NCI-H2029 treated with DMSO at 0.1 percent for 48 hours (cell line): Measurements from ENCODE around the gene RPL13A.

Experiments used
- DNase-seq: peaks from one replicate; lab custom pipeline; 2025; lab: John Stamatoyannopoulos, UW

Gene RPL13A

DNA sequence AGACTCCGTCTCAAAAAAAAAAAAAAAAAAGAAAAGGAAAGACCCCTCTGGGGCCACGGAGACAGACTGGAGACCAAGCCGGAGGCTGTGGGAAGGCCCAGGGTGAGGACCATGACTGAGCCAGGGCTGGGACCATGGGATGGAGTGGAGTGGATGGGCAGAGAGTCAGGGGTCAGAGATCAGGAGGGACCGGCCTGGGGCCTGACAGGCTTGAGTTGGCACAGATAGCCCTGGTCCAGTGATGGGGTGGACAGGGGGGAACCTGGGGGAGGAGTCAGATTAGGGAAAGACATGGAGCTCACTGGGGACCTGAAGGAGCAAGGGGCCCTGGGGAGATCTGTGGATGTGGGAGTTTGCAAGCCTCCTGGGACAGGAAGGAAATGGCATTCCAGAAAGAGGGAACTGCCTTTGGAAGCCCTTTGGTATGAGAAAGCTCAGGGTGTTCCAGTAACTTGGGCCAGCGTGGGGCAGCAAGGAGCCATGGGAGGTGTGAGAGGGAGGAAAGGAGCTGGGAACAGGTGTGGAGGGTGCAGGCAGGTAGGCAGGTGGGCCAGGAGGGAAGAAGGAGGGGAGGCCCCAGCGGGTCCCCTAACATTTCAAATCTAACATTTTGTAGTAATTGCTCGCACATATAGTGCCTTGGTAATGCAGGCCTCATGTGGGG is 6.3 kb upstream of the RPL13A start:
- DNase-seq = no peak

DNA sequence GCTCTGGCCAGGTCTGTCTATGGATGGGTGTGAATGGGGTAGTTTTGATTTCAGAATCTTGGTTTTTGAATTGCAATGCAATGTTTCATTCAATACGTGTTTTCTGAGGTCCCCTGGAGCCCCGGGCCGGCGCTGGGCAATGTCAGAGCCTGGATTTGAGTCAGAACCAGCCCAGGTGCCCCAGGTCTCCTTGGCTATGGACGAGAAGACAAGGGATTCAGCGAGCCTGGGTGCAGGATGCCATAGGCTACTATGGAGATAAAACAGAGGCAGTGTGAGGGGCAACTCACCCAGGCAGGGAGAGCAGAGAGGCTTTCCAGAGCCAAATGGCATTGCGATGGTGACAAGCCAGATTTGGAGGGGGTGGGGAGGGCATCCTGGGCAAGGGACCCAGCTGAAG is 1.2 kb upstream of the RPL13A start:
- no peak for DNase-seq

DNA sequence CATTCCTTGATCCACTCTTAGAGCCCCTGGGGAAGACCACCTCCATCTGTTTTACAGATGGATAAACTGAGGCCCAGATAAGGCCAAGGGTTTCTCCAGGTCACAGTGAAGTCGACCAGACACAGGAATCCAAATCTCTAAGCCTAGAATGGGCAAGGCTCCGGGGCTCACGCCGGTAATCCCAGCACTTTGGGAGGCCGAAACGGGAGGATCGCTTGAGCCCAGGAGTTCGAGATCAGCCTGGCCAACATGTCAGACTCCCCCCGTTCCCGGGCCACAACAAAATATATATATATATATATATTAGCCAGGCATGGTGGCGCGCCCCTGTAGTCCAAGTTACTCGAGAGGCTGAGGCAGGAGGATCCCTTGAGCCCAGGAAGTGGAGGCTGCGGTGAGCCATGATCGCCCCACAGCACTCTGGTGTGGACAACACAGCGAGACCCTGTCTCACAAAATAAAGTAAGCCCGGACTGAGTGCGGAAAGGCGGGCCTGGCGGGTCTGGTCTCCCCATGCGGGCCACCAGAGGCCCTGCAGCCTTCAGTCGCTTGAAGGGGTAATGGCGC is 615 bp upstream of the RPL13A start:
- DNase-seq = no peak

DNA sequence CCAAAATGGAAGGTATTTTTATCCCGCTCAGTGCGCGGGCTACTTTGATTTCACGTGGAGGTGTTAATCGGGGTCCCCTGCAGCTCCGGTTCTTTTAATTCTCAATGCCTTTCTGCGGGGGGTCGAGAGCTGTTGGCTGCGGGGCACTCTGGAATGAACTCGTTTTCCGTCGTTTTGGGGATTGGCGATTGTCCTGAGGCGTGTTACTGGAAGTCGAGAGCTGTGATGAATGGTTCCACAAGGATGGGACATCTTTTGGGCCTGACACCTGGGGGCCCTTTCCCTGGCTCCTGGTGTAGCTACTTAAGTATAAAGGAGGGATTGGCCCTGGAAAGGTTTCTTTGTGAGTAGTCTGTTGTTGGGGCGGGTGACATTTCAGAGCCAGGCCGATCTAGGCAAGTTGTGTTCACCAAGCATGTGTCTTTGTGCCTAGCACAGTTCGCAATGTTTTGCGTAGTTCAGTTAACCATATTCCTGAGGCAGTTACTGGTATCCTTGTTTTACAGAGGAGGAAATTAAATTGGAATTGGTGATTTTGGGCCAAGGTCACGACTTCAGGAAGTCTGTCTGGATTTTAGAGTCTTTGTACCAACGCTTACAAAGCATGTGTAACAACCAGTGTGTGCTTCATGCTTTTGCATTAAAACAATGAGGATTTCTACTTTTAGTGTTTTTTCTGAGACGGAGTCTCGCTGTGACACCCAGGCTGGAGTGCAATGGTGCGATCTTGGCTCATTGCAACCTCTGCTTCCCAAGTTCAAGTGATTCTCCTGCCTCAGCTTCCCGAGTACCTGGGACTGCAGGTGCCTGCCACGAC is 846 bp downstream of the RPL13A start:
- DNase-seq = no peak

DNA sequence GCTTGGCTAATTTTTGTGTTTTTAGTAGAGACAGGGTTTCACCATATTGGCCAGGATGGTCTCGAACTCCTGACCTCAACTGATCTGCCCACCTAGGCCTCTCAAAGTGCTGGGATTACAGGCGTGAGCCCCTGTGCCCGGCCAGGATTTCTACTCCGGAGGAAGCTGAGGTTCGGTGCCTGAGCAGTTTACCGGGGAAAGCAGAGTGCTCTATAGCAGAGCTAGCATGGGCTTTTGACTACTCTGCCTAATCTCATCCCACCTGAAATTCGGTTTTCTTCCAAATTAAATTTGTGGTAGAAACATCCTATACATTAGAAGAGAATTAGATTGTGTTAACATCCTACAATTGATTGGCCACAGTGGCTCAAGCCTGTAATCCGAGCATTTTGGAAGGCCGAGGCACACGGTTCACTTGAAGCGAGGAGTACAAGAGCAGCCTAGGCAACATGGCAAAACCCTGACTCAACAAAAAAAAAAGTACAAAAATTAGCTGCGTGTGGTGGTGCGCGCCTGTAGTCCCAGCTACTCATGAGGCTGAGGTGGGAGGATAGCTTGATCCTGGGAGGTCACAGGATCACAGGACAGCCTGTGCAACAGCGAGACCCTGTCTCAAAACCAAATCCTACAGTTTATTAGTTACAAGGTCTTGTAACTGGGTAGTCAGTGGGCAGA is 1.6 kb downstream of the RPL13A start:
- no peak for DNase-seq

DNA sequence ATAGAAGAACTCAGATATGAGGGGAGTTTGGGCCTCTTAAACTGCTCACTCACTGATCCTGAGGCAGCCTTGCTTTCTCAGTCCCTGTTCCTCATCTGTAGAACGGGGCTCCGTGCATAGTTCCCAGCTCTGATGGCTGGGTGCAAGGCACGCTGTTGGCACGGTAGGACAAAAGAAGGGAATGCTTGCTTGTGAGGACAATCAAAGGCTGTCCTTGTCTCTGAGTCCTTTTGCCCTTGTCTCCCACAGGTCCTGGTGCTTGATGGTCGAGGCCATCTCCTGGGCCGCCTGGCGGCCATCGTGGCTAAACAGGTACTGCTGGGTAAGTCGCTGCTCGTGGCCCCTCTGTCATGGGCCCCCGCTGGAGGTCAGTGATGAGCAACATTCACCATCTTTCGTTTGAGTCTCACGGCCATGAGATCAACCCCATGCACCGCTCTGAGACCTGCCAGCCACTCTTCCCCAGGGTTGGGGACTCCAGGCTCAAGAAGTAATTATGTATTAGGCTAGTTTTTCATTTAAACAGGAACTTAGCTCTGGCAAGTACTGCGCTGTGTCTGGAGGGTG is 2.3 kb downstream of the RPL13A start:
- no peak for DNase-seq

DNA sequence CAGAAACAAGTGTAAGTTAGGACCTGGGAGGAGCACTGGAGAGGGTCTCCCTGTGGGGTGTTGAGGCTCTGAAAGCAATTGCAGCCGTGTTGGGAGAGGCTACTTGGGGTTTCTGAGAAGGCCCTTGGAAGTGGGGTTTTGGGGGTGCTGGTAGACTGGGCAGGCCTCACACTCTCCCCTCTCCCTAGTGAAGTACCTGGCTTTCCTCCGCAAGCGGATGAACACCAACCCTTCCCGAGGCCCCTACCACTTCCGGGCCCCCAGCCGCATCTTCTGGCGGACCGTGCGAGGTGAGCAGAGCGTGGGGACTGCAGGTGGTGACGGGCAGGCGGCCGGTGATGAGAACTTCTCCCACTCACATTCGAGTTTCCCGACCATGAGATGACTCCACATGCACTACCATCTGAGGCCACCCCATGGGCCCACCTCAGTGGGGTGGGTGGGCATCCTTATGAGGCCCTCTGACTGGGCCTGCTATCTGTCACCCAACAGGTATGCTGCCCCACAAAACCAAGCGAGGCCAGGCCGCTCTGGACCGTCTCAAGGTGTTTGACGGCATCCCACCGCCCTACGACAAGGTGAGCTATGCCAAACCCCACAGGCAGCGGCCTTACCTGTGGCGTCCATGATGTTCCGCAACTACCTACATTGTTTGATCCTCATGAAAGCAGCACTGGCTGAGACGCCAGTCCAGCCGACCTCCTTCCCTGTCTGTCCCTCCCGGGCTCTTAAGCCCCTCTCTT is 3.0 kb downstream of the RPL13A start:
- no peak for DNase-seq

DNA sequence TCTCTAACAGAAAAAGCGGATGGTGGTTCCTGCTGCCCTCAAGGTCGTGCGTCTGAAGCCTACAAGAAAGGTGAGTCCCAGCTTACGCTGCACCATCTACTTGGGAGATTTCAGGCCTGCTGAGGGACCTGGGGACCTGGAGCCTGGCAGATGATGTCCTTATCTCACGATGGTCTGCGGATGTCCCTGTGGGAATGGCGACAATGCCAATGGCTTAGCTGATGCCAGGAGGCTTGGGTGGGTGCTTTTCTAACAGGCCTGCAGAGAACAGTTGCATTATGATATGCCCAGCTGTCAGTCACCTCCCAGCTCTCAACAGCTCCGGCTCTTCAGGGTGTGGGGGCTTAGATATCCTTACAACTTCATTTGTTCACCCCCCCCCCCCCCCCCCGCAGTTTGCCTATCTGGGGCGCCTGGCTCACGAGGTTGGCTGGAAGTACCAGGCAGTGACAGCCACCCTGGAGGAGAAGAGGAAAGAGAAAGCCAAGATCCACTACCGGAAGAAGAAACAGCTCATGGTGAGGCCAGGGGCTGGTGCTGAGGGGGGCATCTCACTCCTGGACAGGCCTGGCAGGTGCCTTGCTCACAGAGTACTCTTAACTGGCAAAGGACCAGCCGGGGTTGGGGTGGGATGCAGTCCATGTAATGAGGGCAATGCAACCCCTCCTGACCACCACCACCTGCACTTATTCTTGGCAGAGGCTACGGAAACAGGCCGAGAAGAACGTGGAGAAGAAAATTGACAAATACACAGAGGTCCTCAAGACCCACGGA is 3.8 kb downstream of the RPL13A start:
- no peak for DNase-seq

DNA sequence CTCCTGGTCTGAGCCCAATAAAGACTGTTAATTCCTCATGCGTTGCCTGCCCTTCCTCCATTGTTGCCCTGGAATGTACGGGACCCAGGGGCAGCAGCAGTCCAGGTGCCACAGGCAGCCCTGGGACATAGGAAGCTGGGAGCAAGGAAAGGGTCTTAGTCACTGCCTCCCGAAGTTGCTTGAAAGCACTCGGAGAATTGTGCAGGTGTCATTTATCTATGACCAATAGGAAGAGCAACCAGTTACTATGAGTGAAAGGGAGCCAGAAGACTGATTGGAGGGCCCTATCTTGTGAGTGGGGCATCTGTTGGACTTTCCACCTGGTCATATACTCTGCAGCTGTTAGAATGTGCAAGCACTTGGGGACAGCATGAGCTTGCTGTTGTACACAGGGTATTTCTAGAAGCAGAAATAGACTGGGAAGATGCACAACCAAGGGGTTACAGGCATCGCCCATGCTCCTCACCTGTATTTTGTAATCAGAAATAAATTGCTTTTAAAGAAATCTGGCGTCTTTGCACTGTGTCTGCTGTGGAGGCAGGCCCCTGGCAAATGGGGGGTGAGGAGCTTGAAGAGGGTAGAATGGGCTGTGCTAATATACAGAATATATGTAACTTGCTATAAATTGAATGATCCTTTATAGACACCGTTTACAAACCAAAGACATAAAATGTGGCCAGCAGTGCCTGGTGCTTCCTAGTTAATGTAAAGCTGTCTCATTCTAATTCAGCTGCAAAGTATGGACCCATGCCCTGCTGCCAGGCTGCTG is 4.6 kb downstream of the RPL13A start:
- no peak for DNase-seq

DNA sequence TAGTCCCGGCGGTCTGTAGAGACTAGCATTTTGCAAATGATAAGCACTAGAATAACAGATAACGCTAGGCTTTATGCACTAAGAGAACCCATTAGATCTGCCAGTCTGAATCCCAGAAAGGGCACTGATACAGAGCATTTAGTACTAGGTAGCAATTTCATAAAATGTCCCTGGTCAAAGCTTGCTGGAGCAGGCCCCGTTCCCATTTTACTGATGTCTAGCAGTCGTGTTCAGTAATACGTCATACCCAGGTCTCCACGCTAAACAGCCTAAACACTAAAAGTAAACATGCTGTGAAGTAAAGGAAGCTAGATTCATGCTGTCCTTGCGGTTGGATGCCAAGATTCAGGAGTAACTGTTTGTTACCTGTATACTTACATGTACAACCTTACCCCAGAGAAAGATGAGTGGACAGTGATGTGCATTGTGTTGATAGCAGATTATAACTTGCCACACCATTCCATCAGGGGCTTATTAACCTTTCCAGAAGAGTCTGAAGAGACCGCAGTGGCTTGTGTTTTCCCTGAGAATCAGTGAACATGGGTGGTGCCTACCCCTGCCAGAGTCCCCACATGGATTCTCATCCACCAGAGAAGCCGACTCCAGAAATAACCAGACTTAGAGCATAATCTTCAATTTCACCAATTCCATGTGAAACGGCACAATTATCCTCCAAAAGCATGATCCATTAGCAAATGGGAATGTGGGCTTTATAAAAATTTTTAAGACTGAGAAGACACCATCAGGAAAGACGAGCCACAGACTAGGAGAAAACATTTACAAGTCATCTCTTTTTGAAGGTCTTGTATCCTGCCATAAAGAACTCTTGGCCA is 5.4 kb downstream of the RPL13A start:
- DNase-seq = no peak

DNA sequence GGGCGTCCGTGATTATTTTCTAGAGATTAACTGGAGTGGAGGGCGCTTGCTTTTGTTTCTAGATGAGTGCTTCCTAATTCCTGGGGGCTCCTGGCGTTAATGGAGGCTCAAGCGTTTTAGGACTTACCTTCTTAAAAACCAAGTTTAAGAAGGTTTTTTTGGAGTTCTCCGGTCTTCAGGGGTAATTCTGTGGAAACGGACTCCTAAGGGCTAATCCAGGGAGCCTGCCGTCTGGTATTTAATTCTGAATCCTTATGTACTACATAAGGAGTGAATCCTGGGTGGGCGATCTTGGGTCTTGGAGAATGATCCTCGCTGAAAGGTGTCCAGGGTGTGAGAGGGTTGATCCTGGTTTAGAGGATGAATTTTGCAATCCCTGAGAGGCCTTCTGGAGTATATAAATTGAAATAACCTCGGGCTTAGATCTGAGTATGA is 9.2 kb downstream of the RPL13A start:
- DNase-seq = no peak

DNA sequence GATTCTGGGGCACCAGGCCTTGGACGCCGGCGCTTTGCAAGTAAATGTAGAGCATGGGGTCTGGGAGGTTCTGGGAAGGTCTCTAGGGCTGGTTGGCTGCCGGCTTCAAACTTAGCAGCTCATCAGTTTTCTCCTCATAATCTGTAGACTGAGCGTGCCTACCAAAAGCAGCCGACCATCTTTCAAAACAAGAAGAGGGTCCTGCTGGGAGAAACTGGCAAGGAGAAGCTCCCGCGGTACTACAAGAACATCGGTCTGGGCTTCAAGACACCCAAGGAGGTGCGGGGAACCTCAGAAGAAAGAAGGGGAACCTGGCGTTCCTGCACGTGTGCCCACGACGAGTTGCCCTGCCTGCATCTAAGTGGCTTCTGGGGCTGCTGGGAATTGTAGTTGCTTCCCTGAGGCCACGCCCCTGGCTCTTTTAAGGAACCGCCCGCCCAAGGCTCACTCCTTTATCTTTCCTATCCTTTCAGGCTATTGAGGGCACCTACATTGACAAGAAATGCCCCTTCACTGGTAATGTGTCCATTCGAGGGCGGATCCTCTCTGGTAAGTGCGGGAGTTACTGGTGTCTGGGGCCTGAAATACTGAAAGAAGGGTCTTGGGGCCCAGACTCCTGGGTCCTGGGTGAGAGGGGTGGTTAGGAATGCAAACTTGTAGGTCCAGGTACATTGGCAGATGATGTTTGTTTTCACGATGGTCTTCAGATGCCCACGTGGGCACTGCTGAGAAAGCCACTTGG is 9.8 kb downstream of the RPL13A start:
- no peak for DNase-seq

DNA sequence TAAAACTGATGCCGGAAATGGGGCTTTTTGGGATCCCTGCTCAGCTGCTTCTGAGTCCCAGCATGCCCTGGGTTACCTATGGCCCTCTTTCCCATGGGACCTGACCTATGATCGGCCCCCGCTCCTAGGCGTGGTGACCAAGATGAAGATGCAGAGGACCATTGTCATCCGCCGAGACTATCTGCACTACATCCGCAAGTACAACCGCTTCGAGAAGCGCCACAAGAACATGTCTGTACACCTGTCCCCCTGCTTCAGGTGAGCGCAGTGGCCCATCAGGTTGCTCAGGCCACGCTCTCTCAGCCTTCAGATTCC is 10.3 kb downstream of the RPL13A start:
- DNase-seq = no peak

DNA sequence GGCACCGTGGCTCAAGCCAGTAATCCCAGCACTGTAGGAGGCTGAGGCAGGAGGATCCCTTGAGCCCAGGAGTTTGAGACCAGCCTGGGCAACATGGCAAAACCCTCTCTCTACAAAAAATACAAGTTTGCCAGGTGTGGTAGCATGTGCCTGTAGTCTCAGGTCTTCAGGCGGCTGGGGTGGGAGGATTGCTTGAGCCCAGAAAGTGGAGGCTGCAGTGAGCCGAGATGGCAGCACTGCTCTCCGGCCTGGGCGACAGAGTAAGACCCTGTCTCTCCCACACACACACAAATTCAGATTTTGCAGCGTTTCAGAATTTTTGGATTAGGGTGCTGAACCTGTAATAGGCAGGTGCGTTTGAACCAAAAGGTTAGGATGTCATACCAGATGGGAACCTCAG is 11.1 kb downstream of the RPL13A start:
- DNase-seq = no peak

DNA sequence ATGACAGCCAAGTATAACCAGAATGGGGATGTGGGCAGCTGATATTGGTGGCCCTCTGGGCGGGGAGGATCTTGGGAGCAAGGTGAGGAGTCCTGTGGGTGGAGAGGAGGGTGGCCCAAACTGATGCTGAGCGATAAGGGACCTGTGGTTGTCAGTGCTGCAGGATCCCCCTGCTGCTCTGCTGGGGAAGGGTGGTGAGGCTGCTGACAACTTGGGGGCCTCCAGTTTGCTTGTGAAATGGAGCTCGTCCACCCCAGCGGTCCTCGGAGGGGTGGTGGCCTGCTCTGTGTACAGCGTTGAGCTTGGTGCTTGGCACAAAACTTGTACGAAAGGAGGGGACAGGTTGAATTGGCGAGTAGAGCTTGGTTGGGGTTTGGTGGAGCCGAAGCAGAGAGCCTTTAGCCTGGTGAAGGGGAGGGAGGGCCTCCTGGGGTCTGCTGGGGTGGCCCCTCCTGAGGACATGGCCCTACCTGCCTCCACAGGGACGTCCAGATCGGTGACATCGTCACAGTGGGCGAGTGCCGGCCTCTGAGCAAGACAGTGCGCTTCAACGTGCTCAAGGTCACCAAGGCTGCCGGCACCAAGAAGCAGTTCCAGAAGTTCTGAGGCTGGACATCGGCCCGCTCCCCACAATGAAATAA is 11.7 kb downstream of the RPL13A start:
- DNase-seq = no peak

DNA sequence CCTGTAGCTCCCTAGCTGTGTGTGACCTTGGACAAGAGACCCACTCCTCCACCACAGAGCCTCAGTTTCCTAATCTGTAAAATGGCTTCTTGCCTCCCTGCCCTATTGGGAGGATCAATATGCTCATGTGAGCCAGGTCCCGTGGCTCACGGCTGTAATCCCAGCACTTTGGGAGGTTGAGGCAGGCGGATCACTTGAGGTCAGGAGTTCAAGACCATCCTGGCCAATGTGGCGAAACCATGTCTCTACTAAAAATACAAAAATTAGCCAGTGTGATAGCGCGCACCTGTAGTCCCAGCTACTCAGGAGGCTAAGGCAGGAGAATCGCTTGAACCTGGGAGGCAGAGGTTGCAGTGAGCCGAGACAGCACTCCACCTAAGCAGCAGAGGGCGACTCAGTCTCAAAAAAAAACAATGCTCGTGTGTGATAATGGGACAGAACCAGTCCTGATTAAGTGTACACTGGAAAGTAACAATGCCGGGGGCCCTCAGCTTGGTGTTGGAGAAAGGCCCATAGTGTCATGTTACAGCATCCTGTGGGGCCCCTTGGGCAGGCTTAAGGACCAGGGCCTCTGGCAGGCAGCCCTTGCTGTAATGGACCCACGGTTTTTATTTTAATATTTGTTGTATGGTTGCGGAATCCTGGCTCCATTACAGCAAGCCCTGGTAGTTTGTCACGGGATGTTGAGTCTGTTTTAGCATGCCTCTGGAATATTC is 15.6 kb downstream of the RPL13A start:
- DNase-seq = peak; percentile 77

DNA sequence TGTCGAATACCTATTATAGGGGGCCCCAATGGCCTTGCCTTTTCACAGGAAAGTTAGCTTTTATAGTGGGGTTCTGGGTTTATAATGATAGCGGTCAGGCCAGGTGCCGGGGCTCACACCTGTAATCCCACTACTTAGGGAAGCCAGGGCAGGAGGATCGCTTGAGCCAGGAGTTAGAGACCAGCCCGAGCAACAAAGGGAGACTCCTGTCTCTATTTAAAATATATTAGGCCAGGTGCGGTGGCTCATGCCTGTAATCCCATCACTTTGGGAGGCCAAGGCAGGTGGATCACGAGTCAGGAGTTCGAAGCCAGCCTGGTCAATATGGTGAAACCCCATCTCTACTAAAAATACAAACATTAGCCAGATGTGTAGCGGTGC is 16.2 kb downstream of the RPL13A start:
- no peak for DNase-seq
